Measurements from ENCODE around the gene SPDYE4.

Gene SPDYE4

GRCh38 chr17:8749616-8750015 lies 8.7 kb downstream of the SPDYE4 start:
- CTCF ChIA-PET = interaction anchor here (0.7 kb wide), 2 partner anchors 56 to 221 kb away, joined by 4 to 5 read pairs; no protein-coding TSS in a partner anchor
- POLR2A ChIA-PET (ENCODE audit: low non-redundant PET) = no interaction called here
- DNase-seq (ENCODE audit: low spot score) = no peak
- TF ChIP-seq CTCF (conservative IDR thresholded peaks at IDR 0.05; ENCODE audit: low read depth) = no peak
- H3K27ac ChIP-seq = no peak overlapping the region

- TF ChIP-seq CTCF (conservative IDR thresholded peaks at IDR 0.05; ENCODE audit: low read depth) = no peak
- DNase-seq (ENCODE audit: low spot score) = no peak
- ChIA-PET CTCF (interaction anchor here (0.7 to 0.8 kb wide), 2 partner anchors 10 to 145 kb away, joined by 3 read pairs; no protein-coding TSS in a partner anchor), POLR2A (ENCODE audit: low non-redundant PET) (no interaction called here)
- H3K27ac ChIP-seq = no peak overlapping the region
Measured at GRCh38 chr17:8747742-8748141, 10.6 kb downstream of the SPDYE4 start.

GRCh38 chr17:8746501-8747236 lies 11.7 kb downstream of the SPDYE4 start:
- DNase-seq (ENCODE audit: low spot score) = no peak
- H3K27ac ChIP-seq = no peak overlapping the region
- no peak for TF ChIP-seq CTCF (conservative IDR thresholded peaks at IDR 0.05; ENCODE audit: low read depth)
- ChIA-PET POLR2A (ENCODE audit: low non-redundant PET) (no interaction called here), CTCF (interaction anchor here (0.5 to 1.5 kb wide), 13 partner anchors 10 to 688 kb away, joined by 3 to 6 read pairs (median 3); no protein-coding TSS in a partner anchor)

- H3K27ac ChIP-seq = no peak overlapping the region
- ChIA-PET CTCF (interaction anchor here (0.5 to 1.5 kb wide), 19 partner anchors 11 to 687 kb away, joined by 3 to 6 read pairs (median 3); no protein-coding TSS in a partner anchor), POLR2A (ENCODE audit: low non-redundant PET) (no interaction called here)
- DNase-seq (ENCODE audit: low spot score) = peak; percentile 59
- peak; percentile 90 for TF ChIP-seq CTCF (conservative IDR thresholded peaks at IDR 0.05; ENCODE audit: low read depth)
Measured at GRCh38 chr17:8745586-8746500, 12.5 kb downstream of the SPDYE4 start.

GRCh38 chr17:8744086-8744785 lies 14.1 kb downstream of the SPDYE4 start:
- ChIA-PET CTCF (no interaction called here), POLR2A (ENCODE audit: low non-redundant PET) (no interaction called here)
- no peak overlapping the region for H3K27ac ChIP-seq
- TF ChIP-seq CTCF (conservative IDR thresholded peaks at IDR 0.05; ENCODE audit: low read depth) = no peak
- no peak for DNase-seq (ENCODE audit: low spot score)

- ChIA-PET POLR2A (ENCODE audit: low non-redundant PET) (interaction anchor here (0.9 kb wide), 1 partner anchor 62 kb away, joined by 3 read pairs; no protein-coding TSS in a partner anchor), CTCF (no interaction called here)
- TF ChIP-seq CTCF (conservative IDR thresholded peaks at IDR 0.05; ENCODE audit: low read depth) = no peak
- DNase-seq (ENCODE audit: low spot score) = no peak
- no peak overlapping the region for H3K27ac ChIP-seq
Measured at GRCh38 chr17:8742819-8743218, 15.5 kb downstream of the SPDYE4 start.
